AG04449 (cell line): Measurements from ENCODE around the gene BCKDHA.
"Not testable (repeated sequence)": the region's sequence is repeated elsewhere in the genome, so short reads cannot be mapped to it uniquely, and the experiment has no call there.

ENCODE experiments used
- CTCF ChIA-PET: fragments of 350-600 bp; formaldehyde crosslinking; extraction: SDS; loops from one replicate; lab custom pipeline; 2021; ENCODE audit warnings: antibody characterized with exemption; lab: Yijun Ruan, JAX
- POLR2A ChIA-PET: fragments of 400-600, 350-600 bp; formaldehyde crosslinking; extraction: SDS; loops from one replicate; lab custom pipeline; 2020; ENCODE audit warnings: antibody characterized with exemption, inconsistent platforms; lab: Yijun Ruan, JAX
- DNase-seq: peaks from one replicate; pipeline ENCODE4 v3.0.0-alpha.2; 2010; ENCODE audit warnings: low read depth, low spot score
- H3K4me3 ChIP-seq: 2 replicates; pipeline ENCODE4 v1.5.1; 2011; ENCODE audit warnings: low read depth, mild to moderate bottlenecking, control low read depth, low read length
- TF ChIP-seq, protein P1 (sequence below): IDR thresholded peaks from one replicate; pipeline ENCODE4 v1.5.1; 2011; ENCODE audit warnings: mild to moderate bottlenecking, moderate library complexity, low read length, control low read depth, inconsistent platforms; ENCODE audit not compliant: insufficient read depth; ENCODE audit errors: missing control alignments

The BCKDHA gene

DNA sequence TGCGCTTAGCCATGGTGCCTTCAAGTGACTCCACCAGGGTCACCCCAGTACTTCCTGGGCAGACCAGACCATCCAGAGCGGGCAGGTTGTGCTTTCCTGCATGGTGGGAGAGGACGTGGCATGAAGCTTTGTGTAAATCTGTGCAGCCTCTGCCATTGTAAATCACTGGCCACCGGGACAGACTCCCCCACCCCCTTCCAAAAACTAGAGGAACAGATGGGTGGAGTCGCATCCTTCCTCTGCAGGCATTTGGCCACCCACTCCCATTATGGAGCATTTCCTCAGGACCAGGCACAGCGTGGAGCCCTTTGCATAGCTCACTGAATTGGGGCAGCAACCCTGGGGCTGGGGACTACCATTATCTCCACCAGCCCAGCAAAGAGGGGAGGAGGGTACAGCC lies 8.2 kb downstream of the BCKDHA start:
- DNase-seq = no peak
- H3K4me3 ChIP-seq = no peak overlapping the region
- CTCF ChIA-PET = no interaction called here
- POLR2A ChIA-PET = no interaction called here
- TF ChIP-seq, protein P1, sequence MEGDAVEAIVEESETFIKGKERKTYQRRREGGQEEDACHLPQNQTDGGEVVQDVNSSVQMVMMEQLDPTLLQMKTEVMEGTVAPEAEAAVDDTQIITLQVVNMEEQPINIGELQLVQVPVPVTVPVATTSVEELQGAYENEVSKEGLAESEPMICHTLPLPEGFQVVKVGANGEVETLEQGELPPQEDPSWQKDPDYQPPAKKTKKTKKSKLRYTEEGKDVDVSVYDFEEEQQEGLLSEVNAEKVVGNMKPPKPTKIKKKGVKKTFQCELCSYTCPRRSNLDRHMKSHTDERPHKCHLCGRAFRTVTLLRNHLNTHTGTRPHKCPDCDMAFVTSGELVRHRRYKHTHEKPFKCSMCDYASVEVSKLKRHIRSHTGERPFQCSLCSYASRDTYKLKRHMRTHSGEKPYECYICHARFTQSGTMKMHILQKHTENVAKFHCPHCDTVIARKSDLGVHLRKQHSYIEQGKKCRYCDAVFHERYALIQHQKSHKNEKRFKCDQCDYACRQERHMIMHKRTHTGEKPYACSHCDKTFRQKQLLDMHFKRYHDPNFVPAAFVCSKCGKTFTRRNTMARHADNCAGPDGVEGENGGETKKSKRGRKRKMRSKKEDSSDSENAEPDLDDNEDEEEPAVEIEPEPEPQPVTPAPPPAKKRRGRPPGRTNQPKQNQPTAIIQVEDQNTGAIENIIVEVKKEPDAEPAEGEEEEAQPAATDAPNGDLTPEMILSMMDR = no peak

DNA sequence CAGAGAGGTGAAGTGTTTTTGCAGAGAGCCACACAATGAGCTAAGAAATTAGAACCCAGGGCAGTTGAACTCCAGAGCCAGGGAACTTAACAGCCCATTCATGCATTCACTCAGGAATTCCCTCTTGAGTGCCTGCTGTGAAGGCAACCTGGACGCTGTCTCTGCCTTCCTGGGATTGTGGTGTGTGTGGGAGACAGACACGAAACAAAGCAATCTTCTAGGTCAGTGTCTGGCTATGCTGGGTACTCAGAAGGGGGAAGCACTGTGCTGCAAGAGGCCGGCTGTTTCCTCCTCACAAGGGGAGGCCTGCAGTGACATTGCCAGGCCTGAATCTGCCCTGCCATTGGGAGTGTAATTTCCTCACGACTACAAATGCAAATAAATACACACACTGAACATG lies 9.7 kb downstream of the BCKDHA start:
- ChIA-PET CTCF (no interaction called here), POLR2A (no interaction called here)
- no peak overlapping the region for H3K4me3 ChIP-seq
- TF ChIP-seq, protein P1 = no peak
- DNase-seq = no peak

DNA sequence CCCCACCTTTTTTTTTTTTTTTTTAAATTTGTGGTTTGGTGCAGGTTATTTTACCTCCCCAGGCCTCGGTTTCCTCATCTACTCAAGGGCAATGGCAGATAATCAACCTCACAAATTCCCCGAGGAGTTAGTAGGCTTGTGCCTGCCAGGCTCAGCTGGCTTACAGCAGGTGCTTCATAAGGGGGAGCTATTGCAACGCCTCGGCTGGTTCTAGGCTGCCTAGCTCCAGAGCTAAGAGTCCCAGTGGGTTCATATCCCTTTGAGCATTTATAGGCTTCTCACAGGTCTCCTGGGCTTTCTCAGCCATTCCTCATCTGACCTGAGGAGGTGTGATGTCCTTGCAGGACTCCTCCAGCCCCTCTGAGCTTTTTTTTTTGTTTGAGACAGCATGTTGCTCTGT lies 10.6 kb downstream of the BCKDHA start:
- TF ChIP-seq, protein P1 = no peak
- POLR2A ChIA-PET = no interaction called here
- no peak for DNase-seq
- CTCF ChIA-PET = no interaction called here
- no peak overlapping the region for H3K4me3 ChIP-seq

DNA sequence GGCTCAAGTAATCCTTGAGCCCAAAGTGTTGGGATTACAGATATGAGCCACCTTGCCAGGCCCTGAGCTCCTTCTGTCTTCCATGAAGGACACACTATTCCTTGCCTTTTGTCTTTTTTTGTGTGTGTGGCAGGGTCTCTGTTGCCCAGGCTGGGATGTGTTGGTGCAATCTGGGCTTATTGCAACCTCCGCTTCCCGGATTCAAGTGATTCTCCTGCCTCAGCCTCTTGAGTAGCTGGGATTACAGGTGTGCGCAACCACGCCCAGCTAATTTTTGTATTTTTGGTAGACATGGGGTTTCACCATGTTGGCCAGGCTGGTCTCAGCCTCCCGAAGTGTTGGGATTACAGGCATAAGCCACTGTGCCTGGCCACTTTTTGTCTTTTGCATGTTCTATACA lies 11.2 kb downstream of the BCKDHA start:
- CTCF ChIA-PET, DNase-seq, POLR2A ChIA-PET, H3K4me3 ChIP-seq: not testable (repeated sequence)

DNA sequence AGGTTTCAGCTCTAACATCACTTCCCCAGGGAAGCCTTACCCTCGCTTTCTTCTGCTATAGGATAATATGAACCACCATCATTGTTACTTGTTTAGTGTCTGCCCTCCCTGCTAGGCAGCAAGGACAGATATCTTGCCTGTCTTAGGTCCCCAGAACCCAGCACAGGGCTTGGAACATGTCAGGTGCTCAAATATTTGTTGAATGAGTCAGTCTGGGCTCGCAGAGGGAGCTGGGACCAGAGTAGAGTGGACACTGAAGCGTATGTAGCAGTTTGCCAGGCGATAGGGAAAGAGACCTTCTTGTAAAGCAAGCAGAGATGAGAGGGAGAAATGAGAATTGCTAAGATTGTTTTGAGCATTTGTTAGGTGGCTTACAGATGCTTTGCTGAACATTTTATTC lies 11.7 kb downstream of the BCKDHA start:
- TF ChIP-seq, protein P1 = no peak
- CTCF ChIA-PET = no interaction called here
- no peak for DNase-seq
- POLR2A ChIA-PET = interaction anchor here (0.6 kb wide), 1 partner anchor 140 kb away, joined by 6 read pairs; no protein-coding TSS in a partner anchor
- H3K4me3 ChIP-seq = no peak overlapping the region

DNA sequence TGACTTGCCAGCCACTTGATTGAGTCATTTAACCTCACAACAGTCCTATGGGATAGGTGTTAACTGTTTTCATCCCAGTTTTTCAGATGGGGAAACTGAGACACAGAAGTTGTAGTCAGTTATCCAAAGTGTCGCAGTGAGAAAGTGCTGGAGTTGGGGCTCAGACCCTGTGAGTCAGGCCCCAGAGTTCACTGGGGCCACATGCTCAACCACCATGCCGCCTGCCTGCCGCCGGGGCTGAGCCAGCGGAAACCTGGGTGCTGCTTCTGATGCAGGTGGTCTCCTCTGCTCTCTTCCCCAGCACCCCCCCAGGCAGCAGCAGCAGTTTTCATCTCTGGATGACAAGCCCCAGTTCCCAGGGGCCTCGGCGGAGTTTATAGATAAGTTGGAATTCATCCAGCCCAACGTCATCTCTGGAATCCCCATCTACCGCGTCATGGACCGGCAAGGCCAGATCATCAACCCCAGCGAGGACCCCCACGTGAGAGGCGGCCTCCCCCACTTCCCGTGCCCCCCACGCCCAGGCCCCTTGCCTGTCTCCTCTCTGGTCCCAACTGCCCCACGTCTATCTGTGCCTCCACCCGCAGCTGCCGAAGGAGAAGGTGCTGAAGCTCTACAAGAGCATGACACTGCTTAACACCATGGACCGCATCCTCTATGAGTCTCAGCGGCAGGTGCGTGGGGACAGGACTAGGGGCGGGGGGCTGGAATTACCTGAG lies 12.9 kb downstream of the BCKDHA start:
- ChIA-PET CTCF (interaction anchor here (0.6 to 0.8 kb wide), 2 partner anchors 38 to 57 kb away, joined by 3 read pairs; no protein-coding TSS in a partner anchor), POLR2A (no interaction called here)
- DNase-seq = no peak
- TF ChIP-seq, protein P1 = no peak
- H3K4me3 ChIP-seq = no peak overlapping the region
